ENCODE measurements around the gene PKIG. TPM values are rescaled to one million over a fixed set of nuclear protein-coding genes. Genes with fewer than 3 reads are reported as not detected.

The PKIG gene
- total RNA-seq, 1 experiment from 2014 or later: 64.9 TPM

- BruUV-seq (replicated peaks): no TSS peak
- Histone ChIP-seq H3K4me3 (ENCODE audit: low read depth, low read length, poor library complexity, severe bottlenecking) (no peak overlapping the region), H3K4me1 (ENCODE audit: insufficient read depth, low read length, poor library complexity, severe bottlenecking) (no peaks in the 10 kb centered on the region), H3K9me3 (ENCODE audit: low read depth, low read length, poor library complexity, severe bottlenecking) (no peaks in the 10 kb centered on the region), H3K36me3 (ENCODE audit: insufficient read depth, low read length, poor library complexity, severe bottlenecking) (peaks cover under 1% of the 10 kb centered on the region), H3K27ac (ENCODE audit: low read depth, low read length, poor library complexity, severe bottlenecking) (no peak overlapping the region), H3K27me3 (replicated peaks; ENCODE audit: insufficient read depth, low read depth, low read length, poor library complexity) (no peaks in the 10 kb centered on the region)
- DNase-seq (ENCODE audit: low spot score): no peak
- intact Hi-C loops (cut with micrococcal nuclease; ENCODE audit: unreplicated experiment): no loop called here
- CTCF ChIA-PET: no interaction called here
- POLR2A ChIA-PET (ENCODE audit: low non-redundant PET): no interaction called here
- no peak for TF ChIP-seq CTCF (conservative IDR thresholded peaks at IDR 0.05; ENCODE audit: low read depth, low read length)
- TF ChIP-seq EZH2 (IDR thresholded peaks at IDR 0.05; ENCODE audit: borderline replicate concordance, low read depth, low read length, poor library complexity, severe bottlenecking): no peak
Measured at GRCh38 chr20:44629542-44629941, 47.2 kb downstream of the PKIG start.

DNA sequence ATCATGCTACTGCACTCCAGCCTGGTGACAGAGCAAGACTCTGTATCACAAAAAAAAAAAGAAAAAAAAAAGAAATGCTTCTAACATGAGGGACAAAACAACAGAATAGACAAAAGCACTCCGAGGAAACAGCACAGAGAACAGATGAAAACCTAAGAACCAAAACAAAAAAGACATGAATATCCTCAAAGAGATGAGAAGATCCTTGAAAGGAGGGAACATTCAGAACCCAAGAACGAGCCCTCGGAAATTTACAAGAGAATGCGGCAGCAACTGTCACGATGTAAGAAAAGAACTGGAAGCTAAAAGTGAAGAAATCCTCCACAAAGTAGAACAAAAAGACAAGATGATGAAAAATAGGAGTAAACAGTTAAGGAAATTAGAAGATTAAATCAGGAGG, 47.9 kb downstream of the PKIG start:
- intact Hi-C loops (cut with micrococcal nuclease; ENCODE audit: unreplicated experiment): no loop called here
- CTCF ChIA-PET: no interaction called here

DNA sequence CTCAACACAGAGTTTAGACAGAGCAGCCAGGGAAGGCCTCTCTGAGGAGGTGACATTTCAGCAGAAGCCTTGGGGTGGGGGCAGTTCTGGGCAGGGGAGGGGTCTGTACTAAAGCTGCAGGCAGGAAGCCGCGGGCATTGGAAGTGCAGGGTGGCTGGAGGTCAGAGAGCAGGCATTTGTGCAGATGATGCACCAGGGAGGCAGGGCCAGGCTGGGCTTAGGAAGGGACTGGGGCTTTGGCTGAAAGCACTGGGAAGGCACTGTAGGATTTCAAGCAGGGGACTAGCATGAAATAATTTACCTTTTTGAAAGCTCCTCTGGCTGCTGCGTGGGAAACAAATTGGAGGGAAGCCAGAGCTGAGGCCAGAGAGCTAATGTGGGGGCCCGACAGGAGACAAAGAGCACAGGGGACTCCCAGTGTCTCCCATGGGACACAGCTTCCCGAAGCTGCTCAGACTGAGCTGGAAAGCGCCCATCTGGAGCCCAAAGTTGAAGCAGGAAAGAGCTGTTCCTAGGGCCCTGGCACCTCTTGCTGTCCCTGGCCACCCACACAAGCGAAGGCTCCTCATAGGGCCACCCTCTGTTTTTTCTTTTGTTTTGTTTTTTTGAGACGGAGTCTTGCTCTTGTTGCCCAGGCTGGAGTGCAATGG, 49.8 kb downstream of the PKIG start:
- intact Hi-C loops (cut with micrococcal nuclease; ENCODE audit: unreplicated experiment): no loop called here
- Histone ChIP-seq H3K27me3 (replicated peaks; ENCODE audit: insufficient read depth, low read depth, low read length, poor library complexity) (no peaks in the 10 kb centered on the region), H3K4me3 (ENCODE audit: low read depth, low read length, poor library complexity, severe bottlenecking) (no peak overlapping the region), H3K9me3 (ENCODE audit: low read depth, low read length, poor library complexity, severe bottlenecking) (no peaks in the 10 kb centered on the region), H3K4me1 (ENCODE audit: insufficient read depth, low read length, poor library complexity, severe bottlenecking) (no peaks in the 10 kb centered on the region), H3K36me3 (ENCODE audit: insufficient read depth, low read length, poor library complexity, severe bottlenecking) (peaks cover 6% of the 10 kb centered on the region), H3K27ac (ENCODE audit: low read depth, low read length, poor library complexity, severe bottlenecking) (no peak overlapping the region)
- ChIA-PET POLR2A (ENCODE audit: low non-redundant PET) (no interaction called here), CTCF (no interaction called here)
- TF ChIP-seq CTCF (conservative IDR thresholded peaks at IDR 0.05; ENCODE audit: low read depth, low read length): no peak
- no peak for TF ChIP-seq EZH2 (IDR thresholded peaks at IDR 0.05; ENCODE audit: borderline replicate concordance, low read depth, low read length, poor library complexity, severe bottlenecking)
- no TSS peak for BruUV-seq (replicated peaks)
- DNase-seq (ENCODE audit: low spot score): peak; percentile 41

More for the DNA sequence above, 47.9 kb downstream of the PKIG start:
- peaks cover 6% of the 10 kb centered on the region for H3K36me3 ChIP-seq (ENCODE audit: insufficient read depth, low read length, poor library complexity, severe bottlenecking)
- H3K27ac ChIP-seq (ENCODE audit: low read depth, low read length, poor library complexity, severe bottlenecking): no peak overlapping the region
- H3K4me1 ChIP-seq (ENCODE audit: insufficient read depth, low read length, poor library complexity, severe bottlenecking): no peaks in the 10 kb centered on the region
- no peak for DNase-seq (ENCODE audit: low spot score)
- no peak overlapping the region for H3K4me3 ChIP-seq (ENCODE audit: low read depth, low read length, poor library complexity, severe bottlenecking)
- no peaks in the 10 kb centered on the region for H3K27me3 ChIP-seq (replicated peaks; ENCODE audit: insufficient read depth, low read depth, low read length, poor library complexity)
- BruUV-seq (replicated peaks): no TSS peak
- no peaks in the 10 kb centered on the region for H3K9me3 ChIP-seq (ENCODE audit: low read depth, low read length, poor library complexity, severe bottlenecking)
- POLR2A ChIA-PET (ENCODE audit: low non-redundant PET): interaction anchor here (0.7 kb wide), 1 partner anchor 361 kb away, joined by 4 read pairs; no protein-coding TSS in a partner anchor
- TF ChIP-seq CTCF (conservative IDR thresholded peaks at IDR 0.05; ENCODE audit: low read depth, low read length) (no peak), EZH2 (IDR thresholded peaks at IDR 0.05; ENCODE audit: borderline replicate concordance, low read depth, low read length, poor library complexity, severe bottlenecking) (no peak)

Data from A673 (cell line).